MM.1S (cell line): ENCODE results near the gene PCSK9.

ENCODE experiments used
- EZH2 ChIP-seq: fragments of 300-600 bp; sonication (generic); optimal IDR thresholded peaks from 2 replicates; pipeline ENCODE3; 2017; ENCODE audit warnings: low read depth, mild to moderate bottlenecking, antibody characterized with exemption, low read length, mixed read lengths
- EZH2phosphoT487 ChIP-seq: fragments of 300-600 bp; sonication (generic); IDR thresholded peaks from 2 replicates; pipeline ENCODE4 v1.6.1; 2018; ENCODE audit warnings: antibody characterized with exemption, low read length
- TF ChIP-seq, protein P1 (sequence below): fragments of 300-600 bp; sonication (generic); IDR thresholded peaks from 2 replicates; pipeline ENCODE4 v1.5.1; 2016; ENCODE audit warnings: antibody characterized with exemption, low read length, mixed read lengths

DNA sequence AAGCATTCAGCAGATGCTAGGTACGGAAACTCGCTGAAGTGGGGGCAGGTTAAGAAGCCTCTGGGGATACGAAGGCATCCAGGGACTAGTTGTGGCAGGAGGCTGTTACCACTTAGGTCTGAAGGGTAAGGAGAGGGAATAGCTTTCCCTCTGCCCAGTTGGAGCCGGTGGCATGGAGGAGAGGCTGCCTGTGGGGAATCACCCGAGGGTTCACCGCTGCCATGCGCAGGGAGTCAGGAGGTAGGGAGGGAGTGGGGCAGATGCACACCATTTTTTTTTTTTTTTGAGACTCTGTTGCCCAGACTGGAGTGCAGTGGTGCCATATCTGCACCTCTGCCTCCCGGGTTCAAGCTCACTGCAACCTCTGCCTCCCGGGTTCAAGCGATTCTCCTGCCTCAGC is 6.1 kb downstream of the PCSK9 start:
- TF ChIP-seq, protein P1, sequence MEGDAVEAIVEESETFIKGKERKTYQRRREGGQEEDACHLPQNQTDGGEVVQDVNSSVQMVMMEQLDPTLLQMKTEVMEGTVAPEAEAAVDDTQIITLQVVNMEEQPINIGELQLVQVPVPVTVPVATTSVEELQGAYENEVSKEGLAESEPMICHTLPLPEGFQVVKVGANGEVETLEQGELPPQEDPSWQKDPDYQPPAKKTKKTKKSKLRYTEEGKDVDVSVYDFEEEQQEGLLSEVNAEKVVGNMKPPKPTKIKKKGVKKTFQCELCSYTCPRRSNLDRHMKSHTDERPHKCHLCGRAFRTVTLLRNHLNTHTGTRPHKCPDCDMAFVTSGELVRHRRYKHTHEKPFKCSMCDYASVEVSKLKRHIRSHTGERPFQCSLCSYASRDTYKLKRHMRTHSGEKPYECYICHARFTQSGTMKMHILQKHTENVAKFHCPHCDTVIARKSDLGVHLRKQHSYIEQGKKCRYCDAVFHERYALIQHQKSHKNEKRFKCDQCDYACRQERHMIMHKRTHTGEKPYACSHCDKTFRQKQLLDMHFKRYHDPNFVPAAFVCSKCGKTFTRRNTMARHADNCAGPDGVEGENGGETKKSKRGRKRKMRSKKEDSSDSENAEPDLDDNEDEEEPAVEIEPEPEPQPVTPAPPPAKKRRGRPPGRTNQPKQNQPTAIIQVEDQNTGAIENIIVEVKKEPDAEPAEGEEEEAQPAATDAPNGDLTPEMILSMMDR = no peak
- TF ChIP-seq EZH2phosphoT487 = no peak
- TF ChIP-seq EZH2 = no peak
